ENCODE data around the gene CCIN.

GRCh38 chr9:36174731-36175130, 5.5 kb downstream of the CCIN start:
- TF ChIP-seq CTCF (IDR thresholded peaks at IDR 0.05) (no peak), USF2 (IDR thresholded peaks at IDR 0.05; ENCODE audit: borderline replicate concordance, low read depth, low read length) (no peak), EZH2phosphoT487 (IDR thresholded peaks at IDR 0.05; ENCODE audit: borderline replicate concordance, low read depth) (no peak), NRF1 (IDR thresholded peaks at IDR 0.05; ENCODE audit: low read depth, low read length) (no peak), GATA2 (CRISPR knock-in tag; IDR thresholded peaks at IDR 0.05) (no peak), RFX5 (IDR thresholded peaks at IDR 0.05; ENCODE audit: low read length) (no peak), NFIC (IDR thresholded peaks at IDR 0.05; ENCODE audit: borderline replicate concordance) (no peak), TCF12 (IDR thresholded peaks at IDR 0.05) (no peak), SIN3A (IDR thresholded peaks at IDR 0.05; ENCODE audit: borderline replicate concordance, low read depth, low read length) (no peak), EP300 (IDR thresholded peaks at IDR 0.05; ENCODE audit: borderline replicate concordance in 1 of 2, low read depth in 1 of 2, low read length in 1 of 2) (no peak), JUND (IDR thresholded peaks at IDR 0.05) (no peak), POLR2AphosphoS5 (IDR thresholded peaks at IDR 0.05; ENCODE audit: low read depth, low read length) (no peak)

All from SK-N-SH (cell line).